ENCODE results near the gene SOCS7.

DNA sequence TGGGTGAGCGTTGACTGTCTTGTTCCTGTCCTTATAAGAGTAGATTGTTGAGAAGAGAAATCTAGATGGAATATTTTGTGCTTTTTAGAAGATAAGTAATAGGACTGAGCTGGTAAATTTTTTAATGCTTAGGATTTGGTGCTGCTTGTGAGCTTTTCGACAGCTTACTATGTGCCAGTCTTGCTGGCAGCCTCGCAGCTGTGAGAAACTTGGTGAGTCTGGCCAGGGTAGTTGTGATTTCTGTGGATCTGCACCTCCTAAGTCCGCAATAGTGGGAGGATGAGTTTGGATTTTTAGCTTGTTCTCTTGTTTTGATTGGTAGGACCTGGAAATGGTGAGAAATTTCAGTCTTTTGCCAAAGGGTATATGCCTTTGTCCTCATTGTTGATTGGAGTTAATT, 3.6 kb downstream of the SOCS7 start:
- TF ChIP-seq, protein P1, sequence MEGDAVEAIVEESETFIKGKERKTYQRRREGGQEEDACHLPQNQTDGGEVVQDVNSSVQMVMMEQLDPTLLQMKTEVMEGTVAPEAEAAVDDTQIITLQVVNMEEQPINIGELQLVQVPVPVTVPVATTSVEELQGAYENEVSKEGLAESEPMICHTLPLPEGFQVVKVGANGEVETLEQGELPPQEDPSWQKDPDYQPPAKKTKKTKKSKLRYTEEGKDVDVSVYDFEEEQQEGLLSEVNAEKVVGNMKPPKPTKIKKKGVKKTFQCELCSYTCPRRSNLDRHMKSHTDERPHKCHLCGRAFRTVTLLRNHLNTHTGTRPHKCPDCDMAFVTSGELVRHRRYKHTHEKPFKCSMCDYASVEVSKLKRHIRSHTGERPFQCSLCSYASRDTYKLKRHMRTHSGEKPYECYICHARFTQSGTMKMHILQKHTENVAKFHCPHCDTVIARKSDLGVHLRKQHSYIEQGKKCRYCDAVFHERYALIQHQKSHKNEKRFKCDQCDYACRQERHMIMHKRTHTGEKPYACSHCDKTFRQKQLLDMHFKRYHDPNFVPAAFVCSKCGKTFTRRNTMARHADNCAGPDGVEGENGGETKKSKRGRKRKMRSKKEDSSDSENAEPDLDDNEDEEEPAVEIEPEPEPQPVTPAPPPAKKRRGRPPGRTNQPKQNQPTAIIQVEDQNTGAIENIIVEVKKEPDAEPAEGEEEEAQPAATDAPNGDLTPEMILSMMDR (IDR thresholded peaks at IDR 0.05) = no peak
- TF ChIP-seq POLR2A (IDR thresholded peaks at IDR 0.05) = no peak
- TF ChIP-seq POLR2AphosphoS5 (IDR thresholded peaks at IDR 0.05) = no peak

All from prostate gland (tissue), 2 donors.